DMS53 (cell line): Measurements from ENCODE around the gene CNDP2.

Source experiments
- DNase-seq: peaks from one replicate; lab custom pipeline; 2025; lab: John Stamatoyannopoulos, UW

CNDP2 gene

DNA sequence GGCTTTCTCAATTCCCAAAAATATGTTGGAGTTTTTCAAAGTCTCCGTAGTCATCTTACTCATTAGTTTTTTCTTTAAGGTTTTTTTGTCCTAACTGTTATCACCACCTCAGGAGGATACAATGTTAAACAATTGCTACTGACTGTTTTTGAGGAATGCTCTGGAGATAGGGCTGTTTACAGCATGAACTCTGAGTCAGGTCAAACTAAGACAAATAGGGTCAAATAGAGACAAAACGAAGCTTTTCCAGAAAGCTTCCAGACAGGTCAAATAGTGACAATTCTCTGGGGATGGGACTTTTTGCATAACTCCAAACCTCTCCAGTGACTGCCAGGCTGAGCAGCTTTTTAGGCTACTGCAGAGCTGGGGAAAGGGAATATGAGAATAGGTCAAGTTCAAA lies 23.9 kb upstream of the CNDP2 start:
- no peak for DNase-seq

DNA sequence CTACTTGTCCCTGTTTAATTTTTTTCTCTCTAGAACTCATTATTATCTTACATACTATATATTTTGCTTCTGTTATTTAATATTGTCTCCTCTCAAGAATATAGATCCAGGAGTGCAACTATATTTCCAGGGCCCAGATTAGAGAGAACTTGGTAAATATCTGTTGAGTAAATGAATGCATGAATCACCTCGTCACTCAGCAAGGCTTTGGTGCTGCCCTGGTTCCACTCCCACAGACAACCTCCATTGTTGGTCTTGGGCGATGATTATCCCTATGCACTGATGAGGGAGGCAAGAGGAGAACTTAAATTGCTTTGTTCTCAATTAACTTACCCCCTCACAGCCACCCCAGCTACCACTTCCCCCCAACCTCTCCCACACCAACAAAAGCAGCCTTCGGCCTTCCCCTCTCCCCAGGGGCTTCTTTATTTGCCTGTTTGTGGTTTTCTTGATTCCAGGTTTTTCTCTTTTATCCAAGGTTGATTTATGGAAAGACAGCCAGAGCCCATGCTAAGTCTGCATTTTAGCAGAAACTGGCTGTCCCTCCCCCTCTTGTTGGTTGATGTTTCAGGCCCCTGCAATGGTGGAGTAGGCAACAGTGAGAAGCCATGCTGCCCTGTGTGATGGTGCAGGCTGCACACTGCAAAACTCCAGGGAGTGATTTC lies 22.1 kb upstream of the CNDP2 start:
- DNase-seq = no peak

DNA sequence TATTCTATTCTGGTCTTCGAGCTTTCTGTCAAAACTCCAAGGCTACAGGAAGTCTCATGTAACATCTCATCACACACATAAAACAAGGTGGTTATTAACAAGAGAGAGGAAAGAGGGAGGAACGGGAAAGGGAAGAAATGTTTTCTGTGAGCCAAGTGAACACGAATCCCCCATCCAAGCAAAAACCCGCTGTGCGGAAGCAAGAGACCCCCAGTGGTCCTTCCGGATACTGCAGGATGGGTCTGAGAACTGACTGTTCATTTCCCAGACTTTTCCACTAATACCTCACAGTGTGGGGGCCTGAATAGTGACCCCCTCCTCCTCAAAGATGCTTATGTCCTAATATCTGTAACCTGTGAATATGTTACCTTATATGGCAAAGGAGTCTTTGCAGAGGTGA lies 20.0 kb upstream of the CNDP2 start:
- peak; percentile 50 for DNase-seq

DNA sequence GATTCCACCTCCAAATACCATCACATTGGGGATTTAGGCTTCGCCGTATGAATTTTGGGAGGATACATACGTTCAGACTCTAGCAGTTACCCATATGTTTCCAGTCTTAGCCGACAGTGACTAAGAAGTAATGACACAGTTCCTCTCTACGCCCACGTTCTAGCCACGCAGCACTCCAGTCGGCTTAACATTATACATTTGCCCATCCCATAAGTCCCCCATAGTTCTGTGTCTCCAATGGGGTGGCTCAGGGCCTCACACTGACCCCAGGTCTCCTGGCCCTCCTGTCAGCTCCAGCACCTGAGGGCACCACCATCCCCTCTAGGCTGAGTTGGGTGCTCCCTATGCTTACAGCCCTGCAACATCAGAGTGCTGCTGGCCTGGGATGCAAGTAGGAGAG lies 18.4 kb upstream of the CNDP2 start:
- no peak for DNase-seq

DNA sequence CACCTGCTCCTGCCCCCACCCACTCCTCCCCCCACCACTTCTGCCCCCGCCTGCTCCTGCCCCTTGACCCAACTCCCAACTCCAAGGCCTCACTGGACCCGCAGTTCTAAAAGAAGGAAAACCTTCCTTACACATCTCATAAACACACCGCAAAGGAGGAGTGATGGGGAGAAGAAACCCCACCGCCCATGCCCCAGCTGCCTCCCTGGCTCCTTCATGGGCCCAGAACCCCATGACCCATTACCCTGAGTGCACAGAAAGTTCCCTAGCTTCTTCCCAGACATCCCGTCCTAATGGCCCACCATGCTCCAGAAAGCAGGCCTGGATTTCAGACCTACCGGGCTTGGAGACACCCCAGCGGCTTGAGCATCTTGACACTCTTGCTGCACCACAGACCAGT lies 17.8 kb upstream of the CNDP2 start:
- DNase-seq = no peak

DNA sequence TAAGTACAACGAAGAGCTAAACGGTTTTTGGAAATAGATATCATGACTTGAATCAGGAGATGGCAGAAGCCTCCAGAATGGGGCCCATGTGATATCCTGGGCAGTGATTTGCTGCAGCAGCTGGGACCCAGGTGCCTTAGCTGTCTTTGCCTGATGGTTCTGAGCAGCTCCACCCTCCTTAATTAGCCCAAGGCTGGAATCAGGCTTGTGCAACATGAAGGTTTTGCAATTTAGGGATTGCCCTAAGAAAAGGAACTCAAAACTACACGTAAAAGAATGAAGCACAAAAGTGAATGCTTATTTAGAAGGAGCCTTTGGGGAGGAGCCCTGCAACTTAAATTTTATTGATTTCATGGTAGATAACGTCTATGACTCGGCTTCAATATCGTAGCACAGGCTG lies 17.3 kb upstream of the CNDP2 start:
- no peak for DNase-seq

DNA sequence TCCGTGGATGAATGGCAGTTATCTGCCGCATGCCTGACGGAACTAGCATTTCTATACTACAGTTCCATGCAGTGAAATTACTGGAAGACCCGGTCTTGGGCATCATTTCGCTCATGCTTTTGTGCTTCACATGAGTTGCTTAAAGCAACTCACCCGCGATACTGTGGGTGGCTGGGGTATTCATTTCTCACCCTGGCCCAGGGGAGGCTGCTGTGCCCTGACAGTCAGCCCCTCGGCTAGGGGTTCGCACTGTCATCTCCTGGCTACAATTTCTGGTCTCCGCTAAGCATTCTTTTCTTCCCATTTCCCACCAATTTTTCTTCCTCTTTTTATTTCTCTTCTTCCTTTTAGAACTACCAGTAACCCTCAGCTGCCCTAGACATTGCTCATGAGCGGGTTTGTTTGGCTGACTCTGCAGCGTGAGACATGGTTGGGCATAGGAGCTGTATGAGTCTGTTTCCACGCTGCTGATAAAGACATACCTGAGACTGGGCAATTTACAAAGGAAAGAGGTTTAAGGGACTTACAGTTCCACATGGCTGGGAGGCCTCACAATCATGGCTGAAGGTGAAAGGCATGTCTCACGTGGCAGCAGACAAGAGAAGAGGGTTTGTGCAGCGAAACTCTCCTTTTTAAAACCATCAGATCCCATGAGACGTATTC lies 16.5 kb upstream of the CNDP2 start:
- no peak for DNase-seq

DNA sequence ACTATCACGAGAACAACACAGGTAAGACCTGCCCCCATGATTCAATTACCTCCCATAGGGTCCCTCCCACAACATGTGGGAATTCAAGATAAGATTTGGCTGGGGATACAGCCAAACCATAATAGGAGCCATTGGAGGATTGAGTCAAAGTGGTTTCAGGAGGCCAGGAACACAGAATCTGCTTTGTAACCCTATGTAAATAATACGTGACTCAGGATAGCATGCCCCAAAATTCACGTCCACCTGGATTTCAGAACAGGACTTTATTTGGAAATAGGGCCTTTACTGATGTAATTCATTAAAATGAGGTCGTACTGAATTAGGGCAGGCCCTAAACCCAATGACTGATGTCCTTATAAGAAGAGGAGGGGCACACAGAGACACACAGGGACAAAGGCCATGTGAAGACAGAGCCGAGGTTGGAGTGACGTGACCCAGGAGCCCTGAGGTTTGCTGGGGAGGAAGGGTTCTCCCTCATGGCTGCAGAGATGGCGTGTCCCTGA lies 16.0 kb upstream of the CNDP2 start:
- DNase-seq = no peak

DNA sequence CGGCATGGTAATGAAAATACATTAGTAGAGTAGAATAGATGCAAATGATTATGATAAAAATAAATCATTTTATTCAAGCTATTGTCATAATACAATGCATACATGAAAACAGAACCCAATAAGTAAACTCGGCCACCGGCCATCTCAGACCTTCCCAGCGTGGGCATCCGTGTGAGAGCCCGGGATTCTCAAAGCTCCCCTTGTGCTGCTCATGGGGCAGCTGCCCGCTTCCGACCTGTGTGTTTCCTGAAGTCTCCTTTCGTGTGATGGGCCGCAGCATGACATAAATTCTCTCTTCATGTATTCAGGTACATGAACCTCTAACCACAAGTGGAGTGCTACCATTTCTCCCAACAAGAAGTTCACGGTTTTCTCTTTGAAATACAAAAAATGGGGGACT lies 13.5 kb upstream of the CNDP2 start:
- no peak for DNase-seq

DNA sequence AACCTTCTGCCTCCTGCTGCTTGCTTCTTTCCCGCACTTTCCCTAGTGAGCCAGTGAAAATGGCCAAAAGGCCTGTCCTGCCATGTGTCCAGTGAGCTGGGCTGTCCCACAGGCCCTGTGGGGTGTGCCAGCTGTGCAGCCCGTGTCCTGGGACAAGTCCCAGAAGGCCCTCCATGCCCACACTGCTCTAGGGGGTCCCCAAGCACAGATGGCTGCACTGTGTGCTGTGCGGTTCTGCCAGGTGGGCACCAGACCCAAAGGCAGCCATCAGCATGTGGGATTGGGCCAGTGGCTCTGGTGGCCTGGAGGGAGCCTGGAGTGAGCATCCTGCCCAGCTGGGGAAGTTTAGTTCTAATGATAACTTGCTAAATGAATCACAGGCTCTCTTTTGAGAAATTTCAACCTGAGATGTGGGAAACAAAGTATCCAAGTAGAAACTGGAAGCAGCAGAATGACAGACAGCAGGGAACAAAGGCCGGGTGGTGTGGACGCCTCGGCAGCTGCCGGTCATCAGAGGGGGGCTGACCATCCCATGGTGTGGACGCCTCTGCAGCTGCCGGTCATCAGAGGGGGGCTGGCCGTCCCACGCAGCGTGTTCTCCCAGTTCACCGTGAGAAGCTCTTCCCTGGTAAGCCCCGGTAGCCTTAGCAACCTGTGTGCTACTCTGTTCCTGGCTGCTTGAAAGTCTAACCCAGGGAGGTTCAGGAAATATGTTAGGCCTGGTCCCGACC lies 9.9 kb upstream of the CNDP2 start:
- peak; percentile 43 for DNase-seq

DNA sequence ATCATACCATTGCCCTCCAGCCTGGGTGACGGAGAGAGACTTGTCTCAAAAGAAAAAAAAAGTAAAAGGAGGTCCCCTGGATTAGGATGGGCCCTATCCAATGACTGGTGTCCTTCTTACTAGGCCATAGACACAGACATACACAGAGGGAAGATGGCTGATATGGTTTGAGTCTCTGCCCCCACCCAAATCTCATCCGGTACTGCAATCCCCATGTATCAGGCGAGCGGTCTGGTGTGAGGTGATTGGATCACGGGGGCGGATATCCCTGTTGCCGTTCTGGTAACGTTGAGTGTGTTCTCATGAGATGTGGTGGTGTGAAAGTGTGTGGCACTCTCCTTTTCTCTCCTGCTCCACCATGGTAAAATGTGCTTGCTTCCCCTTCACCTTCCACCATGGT lies 7.8 kb upstream of the CNDP2 start:
- DNase-seq = peak; percentile 43

DNA sequence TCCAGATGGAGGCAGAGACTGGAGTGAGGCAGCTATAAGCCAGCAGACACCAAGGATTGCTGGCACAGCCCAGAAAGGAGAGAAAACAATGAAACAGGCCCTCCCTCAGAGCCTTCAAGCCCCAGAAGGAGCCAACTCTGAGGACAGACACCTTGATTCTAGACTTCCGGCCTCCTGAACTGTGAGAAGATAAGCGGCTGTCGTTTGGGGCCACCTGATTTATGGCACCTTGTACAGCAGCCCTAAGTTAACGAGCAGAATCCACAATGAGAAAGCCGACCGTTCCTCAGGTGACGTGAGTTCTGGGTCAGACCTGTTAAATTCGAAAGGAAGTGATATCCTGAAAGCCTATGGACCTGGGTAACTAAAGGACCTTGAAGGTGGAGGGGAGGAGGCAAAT lies 7.3 kb upstream of the CNDP2 start:
- no peak for DNase-seq

DNA sequence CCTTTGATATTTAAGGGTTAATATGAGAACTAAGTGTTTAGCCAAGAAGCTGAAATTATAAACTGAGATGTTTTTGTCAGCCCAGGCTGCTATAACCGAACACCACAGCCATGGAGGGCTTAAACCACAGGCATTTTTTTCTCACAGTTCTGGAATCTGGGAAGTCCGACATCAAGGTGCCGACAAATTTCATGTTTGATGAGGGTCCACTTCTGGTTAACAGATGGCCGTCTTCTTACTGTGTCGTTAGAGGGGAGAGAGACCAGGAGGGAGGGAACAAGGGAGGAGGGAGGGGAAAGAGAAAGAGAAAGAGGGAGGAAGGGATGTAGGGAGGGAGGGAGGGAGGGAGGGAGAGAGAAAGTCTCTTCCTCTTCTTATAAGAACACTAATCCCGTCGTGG lies 6.5 kb upstream of the CNDP2 start:
- no peak for DNase-seq

DNA sequence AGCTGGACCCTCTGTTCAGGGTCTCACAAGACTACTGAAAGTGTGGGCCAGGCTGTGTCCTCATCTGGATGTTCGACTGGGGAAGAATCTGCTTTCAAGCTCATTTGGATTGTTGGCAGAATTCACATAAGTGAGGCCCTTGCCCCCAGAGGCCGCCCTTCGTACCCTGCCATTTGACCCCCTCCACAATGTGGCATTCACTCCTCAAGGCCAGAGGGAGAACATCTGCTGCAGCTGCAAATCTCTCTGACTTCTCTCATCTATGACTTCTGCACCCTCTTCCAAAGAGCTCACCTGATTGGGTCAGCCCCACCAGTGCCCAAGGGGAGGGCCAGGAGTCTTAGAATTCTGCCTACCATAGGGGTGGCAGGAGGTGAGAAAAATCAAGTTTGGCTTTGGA lies 3.9 kb upstream of the CNDP2 start:
- no peak for DNase-seq

DNA sequence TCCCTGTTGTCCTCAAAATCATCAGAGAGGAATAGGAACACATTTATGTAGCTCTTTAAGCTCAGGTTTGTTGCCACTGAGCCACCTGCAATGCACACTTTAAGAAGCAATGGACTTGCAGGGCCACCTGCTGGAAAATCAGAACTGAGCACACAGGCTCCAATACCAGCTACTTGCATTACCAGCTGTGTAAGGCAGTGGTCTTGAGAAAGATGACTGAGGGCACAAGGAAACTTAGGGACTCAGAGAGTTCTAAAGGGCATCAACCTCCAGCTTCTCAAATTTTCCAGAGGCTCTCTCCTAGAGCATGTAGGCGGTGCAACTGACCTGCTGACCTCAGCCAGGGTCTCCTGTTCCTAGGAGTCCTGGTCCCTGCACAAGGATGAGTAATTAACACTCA lies 2.5 kb upstream of the CNDP2 start:
- DNase-seq = peak; percentile 96

DNA sequence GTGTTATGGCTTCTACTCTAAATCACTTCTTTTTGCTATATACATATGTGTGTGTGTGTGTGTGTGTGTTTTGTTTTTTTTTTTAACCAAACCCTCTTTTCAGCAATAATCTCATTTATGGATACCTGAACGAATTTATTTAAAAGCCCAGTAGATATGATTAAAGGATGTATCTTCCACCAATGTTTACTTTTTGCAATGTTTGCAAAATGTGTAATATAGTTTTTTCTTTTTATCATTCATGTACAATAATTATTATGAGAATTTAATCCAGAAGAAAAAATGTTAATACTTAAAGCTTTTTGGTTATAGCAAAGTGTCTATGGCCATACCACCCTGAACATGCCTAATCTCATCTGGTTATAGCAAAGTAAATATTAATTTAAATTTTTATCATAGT lies 1.6 kb upstream of the CNDP2 start:
- DNase-seq = no peak

DNA sequence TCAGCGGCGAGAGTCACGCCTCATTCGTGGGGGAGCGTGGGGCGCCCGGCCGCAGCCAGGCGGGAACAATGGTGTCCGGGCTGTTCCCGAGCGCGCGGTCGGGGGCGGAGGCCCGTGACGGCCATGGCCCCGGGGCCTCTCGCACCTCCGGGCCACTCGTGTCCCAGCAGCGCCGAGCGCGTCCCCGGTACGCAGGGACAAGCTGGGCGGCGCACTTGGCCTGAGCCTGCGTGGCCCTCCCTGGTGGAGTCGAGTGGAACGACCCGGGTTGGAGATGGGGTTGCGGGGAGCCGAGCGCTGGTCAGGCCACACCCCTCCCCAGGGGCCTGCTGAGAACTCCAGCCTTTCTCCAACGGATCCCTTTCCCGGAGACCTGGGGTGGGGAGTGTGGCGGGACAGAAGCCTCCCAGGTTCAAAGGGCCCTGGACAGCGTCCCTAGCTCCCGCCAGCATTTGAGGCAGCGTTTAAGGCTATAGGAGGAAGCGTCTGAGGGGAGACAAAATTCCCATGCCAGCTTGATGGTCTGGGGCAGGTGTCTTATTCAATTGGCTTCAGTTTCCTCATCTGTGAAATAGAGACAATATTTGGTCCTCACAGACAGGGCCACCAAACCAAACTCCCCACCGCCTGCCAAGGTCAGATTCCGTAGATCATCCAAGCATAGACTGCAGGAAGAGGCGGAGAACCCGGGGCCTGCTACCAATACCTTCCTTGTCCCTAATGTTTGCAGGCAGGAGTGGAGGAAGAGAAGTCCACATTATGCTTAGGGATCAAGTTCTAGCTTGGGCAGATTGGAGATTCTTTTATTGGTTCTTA lies 553 bp downstream of the CNDP2 start:
- peak; percentile 87 for DNase-seq

DNA sequence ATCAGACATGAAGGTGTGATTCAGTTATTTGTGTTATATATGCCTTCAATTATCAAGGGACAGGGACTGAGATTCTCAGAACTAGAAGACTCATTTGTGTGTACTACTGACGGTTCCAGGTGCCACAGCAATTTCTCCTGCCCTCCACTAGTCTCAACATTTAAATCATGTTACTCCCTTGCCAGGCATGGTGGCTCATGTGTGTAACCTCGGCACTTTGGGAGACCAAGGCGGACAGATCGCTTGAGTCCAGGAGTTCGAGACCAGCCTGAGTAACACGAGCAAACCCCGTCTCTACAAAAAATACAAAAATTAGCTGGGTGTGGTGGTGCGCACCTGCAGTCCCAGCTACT lies 1.1 kb downstream of the CNDP2 start:
- DNase-seq = peak; percentile 57

DNA sequence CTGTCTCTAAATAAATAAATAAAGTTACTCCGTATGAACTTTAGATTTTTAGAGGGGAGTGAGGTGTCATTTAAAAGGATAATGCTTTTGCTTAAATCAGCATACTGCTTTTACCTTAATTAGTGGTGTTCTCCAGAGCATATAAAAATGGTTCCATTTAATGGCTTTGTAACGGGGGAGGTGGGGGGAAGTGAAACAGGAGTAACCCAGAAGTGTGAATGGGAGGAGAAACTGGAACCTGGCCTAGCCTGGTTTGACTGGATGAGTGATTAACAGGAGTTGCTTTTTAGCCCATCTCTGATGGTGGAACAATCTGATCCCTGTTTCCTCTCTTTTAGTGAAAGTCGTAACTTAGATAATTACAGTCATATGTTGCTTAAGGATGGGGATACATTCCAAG lies 1.6 kb downstream of the CNDP2 start:
- DNase-seq = no peak

DNA sequence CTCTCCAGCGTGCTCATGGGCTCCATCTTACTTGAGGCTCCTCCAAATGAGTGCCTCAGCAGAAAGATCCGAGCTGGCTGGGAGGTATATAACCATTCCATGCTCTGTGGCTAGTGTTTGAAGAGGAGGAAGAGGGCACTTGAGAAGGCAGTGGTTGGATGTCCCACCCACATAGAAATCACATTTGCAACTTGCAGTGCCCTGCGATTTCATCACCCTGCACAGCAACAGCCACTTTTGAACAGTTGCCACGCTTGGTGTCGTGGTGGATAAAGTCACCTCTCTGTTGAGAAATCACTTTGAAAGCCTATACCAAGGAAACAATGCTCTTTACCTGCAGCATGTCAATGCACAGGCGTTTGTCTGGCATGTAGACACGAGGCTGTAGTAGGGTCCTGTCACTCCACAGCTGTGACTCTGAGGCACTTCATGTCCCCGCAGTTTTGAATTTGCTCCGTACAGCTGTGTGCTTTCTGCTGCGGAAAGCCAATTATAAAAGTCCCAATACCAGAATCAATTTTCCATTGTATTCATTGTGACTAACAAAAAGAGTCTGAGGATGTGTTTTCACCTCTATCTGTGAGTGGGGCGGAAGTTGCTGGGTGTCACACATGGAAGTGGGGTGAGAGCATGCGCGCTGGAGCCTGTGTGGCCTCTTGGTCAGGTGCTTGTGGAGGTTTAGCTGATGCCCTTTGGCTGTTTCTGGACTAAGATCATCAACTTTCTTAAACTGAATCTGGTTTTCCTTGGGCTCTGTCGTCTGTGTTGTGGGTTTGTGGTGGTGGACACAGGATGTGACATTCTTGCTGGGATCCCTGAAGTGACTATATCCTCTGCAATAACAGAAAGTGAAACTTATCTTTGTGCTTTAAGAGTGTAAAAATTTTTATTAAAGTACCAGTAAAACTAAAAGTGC lies 2.8 kb downstream of the CNDP2 start:
- peak; percentile 35 for DNase-seq

DNA sequence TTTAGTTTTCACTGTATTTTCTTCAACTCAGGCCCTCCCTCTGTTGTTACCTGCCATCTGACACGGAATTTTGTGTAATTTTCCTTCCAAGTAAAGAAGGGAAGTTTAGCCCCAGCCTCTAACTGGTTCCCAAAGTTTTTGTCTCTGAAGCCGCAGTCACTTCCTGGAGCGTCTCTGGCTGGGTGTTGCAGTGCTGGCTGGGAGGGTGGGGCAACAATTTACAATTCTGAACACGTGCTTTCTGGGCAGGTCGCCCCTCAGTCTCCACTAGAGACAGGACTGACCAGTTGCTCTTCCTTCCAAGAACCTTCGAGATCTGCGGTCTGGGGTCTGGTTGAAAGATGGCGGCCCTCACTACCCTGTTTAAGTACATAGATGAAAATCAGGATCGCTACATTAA lies 3.5 kb downstream of the CNDP2 start:
- no peak for DNase-seq
